Stomach (tissue), 9 donors: ENCODE results near the gene RAB4A. TPM values are rescaled to one million over a fixed set of nuclear protein-coding genes. Genes with fewer than 3 reads are reported as not detected.

ENCODE experiments used
- DNase-seq, 2 donors: peaks; one replicate each; pipeline versions ENCODE4 v3.0.0 to v3.0.0-alpha.2; 2013 to 2019
- H3K27ac ChIP-seq, 5 donors: fragments of 200-600 bp in 4 of 5; sonication (generic) in 4 of 5; one replicate each; pipeline ENCODE4 v1.5.1; 2013 to 2019; ENCODE audit warnings: mild to moderate bottlenecking in 1 of 5, moderate library complexity in 1 of 5
- H3K27me3 ChIP-seq, 3 donors: fragments of 200-600 bp; sonication (generic); one replicate each; pipeline ENCODE4 v1.5.1; 2017 to 2019; ENCODE audit warnings: mixed run types in 1 of 3
- H3K36me3 ChIP-seq, 4 donors: fragments of 200-600 bp; sonication (generic); 1 replicate in 3 of 4; 2 replicates in 1 of 4; pipeline ENCODE4 v1.5.1; 2016 to 2019
- H3K4me1 ChIP-seq, 4 donors: fragments of 200-600 bp; sonication (generic); one replicate each; pipeline ENCODE4 v1.5.1; 2016 to 2019
- H3K4me3 ChIP-seq, 4 donors: fragments of 200-600 bp; sonication (generic) in 3 of 4; one replicate each; pipeline ENCODE4 v1.5.1; 2016 to 2019; ENCODE audit warnings: mild to moderate bottlenecking in 1 of 4
- H3K9me3 ChIP-seq, 4 donors: fragments of 200-600 bp; sonication (generic); one replicate each; pipeline ENCODE4 v1.5.1; 2016 to 2019
- CTCF ChIP-seq, 7 experiments: fragments of 450-650 bp in 4 of 7; fragments of 200-600 bp in 3 of 7; sonication (generic) in 3 of 7; IDR thresholded peaks; one replicate each; pipeline ENCODE4 v1.5.1; 2016 to 2019; ENCODE audit warnings: antibody characterized with exemption in 7 of 7, control low read depth in 2 of 7, mild to moderate bottlenecking in 1 of 7
- EP300 ChIP-seq: sonication (generic); formaldehyde crosslinking; IDR thresholded peaks from one replicate; pipeline ENCODE4 v1.6.1; 2017; ENCODE audit warnings: antibody characterized with exemption
- POLR2A ChIP-seq, 4 donors: fragments of 450-650 bp; IDR thresholded peaks; one replicate each; pipeline ENCODE4 v1.6.1; 2016; ENCODE audit warnings: antibody characterized with exemption in 4 of 4, control low read depth in 2 of 4, mild to moderate bottlenecking in 1 of 4, moderate library complexity in 1 of 4
- POLR2AphosphoS5 ChIP-seq, 3 donors: sonication (generic); formaldehyde crosslinking; IDR thresholded peaks; one replicate each; pipeline ENCODE4 v1.6.1; 2016; ENCODE audit warnings: antibody characterized with exemption in 3 of 3
- WGBS, 5 donors: extraction: QIAGEN DNeasy Blood & Tissue Kit in 3 of 5; methylation state at CpG; one replicate each; pipeline versions ENCODE4 v1.1.5 to v1.1.7; 2013 to 2018; 5-methylcytosine and 5-hydroxymethylcytosine counted together
- intact Hi-C: fragments of 100-400 bp; cut with DNase I; formaldehyde crosslinking; loops from one replicate; pipeline ENCODE4 v1.15.1; 2023; ENCODE audit warnings: low total_unique reads
- polyA plus RNA-seq, 3 donors: library from polyadenylated mRNA; stranded (reverse); fragments of 200-250 nt; gene quantifications; one replicate each; pipeline ENCODE4 v1.2.3, GENCODE V29; 2013
- total RNA-seq, 5 donors: library from RNA; depleted of rRNA; stranded (reverse); fragments of >200 nt; gene quantifications; one replicate each; pipeline versions ENCODE4 v1.1.0 to v1.2.3, GENCODE V29; 2014 to 2016
- donor health status: healthy with polysubstance abuse.
- donor health status: Bipolar disorder and iron deficiency.
- donor health status: healthy.

Gene RAB4A
- total and polyA plus RNA-seq, 8 donors = 24.1 to 277 (median 46.8) TPM

DNA sequence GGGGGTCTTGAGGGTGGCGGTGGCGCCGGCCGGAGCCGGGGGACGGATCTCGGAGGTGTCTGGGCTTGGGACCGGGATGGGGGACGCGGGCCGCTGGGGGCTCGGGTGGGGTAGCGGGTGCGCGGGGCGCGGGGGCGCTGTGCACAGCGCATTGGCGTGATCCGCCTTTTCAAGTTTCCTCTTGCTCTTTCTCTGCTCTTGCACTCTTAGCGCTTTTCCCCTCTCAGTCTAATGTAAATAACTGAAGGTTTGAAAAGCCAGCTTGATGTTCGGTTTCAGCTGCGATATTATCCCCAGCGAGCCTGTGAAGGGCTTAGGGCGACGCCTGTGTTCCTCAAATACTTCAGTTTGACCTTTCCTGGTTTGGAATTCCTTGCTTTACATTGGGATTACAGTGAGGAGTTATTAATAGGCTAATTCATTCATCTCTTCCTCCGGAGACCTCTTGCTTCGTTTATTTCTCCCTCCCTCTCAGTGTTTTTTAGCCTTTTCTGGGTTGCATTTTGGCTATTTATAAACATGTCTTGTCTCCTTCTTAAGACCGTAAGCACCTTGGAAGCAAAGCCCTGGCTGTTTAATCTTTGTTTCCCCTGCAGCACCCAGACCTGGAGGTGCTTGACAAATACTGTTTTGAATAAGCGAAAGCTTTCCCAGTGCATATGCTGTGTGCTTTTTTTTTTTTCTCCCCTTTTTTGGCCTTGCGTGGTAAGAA lies 693 bp downstream of the RAB4A start:
- Histone ChIP-seq H3K27ac (peak overlapping the region; percentile 88 to 95 (median 93)), H3K36me3 (no peaks in the 10 kb centered on the region), H3K27me3 (no peaks in the 10 kb centered on the region), H3K9me3 (peaks cover 0 to 9% (median 0%) of the 10 kb centered on the region in 4 donors), H3K4me3 (peak overlapping the region; percentile 70 to 87 (median 80)), H3K4me1 (peaks cover 41 to 67% (median 51%) of the 10 kb centered on the region in 4 donors)
- peak; percentile 37 to 73 for DNase-seq
- 0 to 1% (median 1%) methylated on average over 27 to 32 of the region's 32 CpGs for WGBS, 5 donors
- TF ChIP-seq POLR2AphosphoS5 (IDR thresholded peaks at IDR 0.05) (no peak), POLR2A (IDR thresholded peaks at IDR 0.05) (no peak), CTCF (IDR thresholded peaks at IDR 0.05) (no peak), EP300 (no peak)
- intact Hi-C loops = loop anchor here (10.0 kb wide), 1 partner anchor 73 kb away; the partner anchor contains the start of gene CCSAP

- intact Hi-C loops = loop anchor here (10.0 kb wide), 1 partner anchor 72 kb away; the partner anchor contains the start of gene CCSAP
- peaks cover 41 to 75% (median 54%) of the 10 kb centered on the region in 4 donors for H3K4me1 ChIP-seq
Measured at GRCh38 chr1:229272164-229273158, 1.6 kb downstream of the RAB4A start.

DNA sequence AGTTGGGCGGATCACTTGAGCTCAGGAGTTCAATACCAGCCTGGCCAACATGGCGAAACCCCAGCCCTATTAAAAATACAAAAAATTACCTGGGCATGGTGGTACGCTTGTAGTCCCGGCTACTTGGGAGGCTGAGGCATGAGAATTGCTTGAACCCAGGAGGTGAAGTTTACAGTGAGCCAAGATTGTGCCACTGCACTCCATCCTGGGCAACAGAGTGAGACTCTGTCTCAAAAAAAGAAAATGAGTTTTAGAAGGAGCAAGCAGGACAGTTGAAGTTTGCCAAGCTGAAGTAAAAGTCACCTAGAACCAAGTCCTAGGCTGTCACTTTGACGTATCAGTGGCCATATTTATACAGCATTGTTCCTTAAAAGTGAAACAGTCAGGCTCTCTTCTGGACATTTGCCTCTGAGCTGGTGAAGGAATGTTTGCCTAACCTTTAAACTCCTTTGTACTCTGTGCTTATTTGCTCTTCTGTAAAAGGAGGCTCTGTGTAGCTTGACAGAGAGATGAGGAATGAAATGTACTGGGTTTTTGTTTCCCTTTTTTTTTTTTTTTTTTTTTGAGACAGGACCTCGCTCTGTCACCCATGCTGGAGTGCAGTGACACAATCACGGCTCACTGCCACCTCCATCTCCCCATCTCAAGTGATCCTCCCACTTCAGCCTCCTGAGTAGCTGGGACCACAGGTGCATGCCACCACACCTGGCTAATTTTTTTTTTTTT lies 2.8 kb downstream of the RAB4A start:
- Histone ChIP-seq H3K4me1 (peaks cover 42 to 87% (median 63%) of the 10 kb centered on the region in 4 donors), H3K4me3 (peak overlapping the region in 1 of 4 donors; percentile 16), H3K36me3 (peaks cover 0 to 11% (median 0%) of the 10 kb centered on the region in 4 donors), H3K27me3 (no peaks in the 10 kb centered on the region), H3K9me3 (no peaks in the 10 kb centered on the region), H3K27ac (peak overlapping the region; percentile 88 to 95 (median 93))
- peak; percentile 41 to 77 for DNase-seq
- TF ChIP-seq POLR2AphosphoS5 (IDR thresholded peaks at IDR 0.05) (peak in 2 of 3 donors; percentile 71 to 73), POLR2A (IDR thresholded peaks at IDR 0.05) (no peak)
- WGBS, 5 donors = 33 to 58% (median 46%) methylated on average over 6 to 7 of the region's 7 CpGs
- intact Hi-C loops = loop anchor here (10.0 kb wide), 1 partner anchor 71 kb away; the partner anchor contains the start of gene CCSAP

More at GRCh38 chr1:229272164-229273158, 1.6 kb downstream of the RAB4A start:
- TF ChIP-seq CTCF (IDR thresholded peaks at IDR 0.05) (no peak), POLR2A (IDR thresholded peaks at IDR 0.05) (no peak)
- Histone ChIP-seq H3K27ac (peak overlapping the region; percentile 23 to 95 (median 89)), H3K36me3 (peaks cover 0 to 2% (median 0%) of the 10 kb centered on the region in 4 donors), H3K9me3 (peaks cover 0 to 2% (median 0%) of the 10 kb centered on the region in 4 donors), H3K27me3 (no peaks in the 10 kb centered on the region), H3K4me3 (peak overlapping the region; percentile 70 to 87 (median 80))
- 20 to 33% (median 24%) methylated on average over 11 of the region's 11 CpGs for WGBS, 5 donors
- peak in 1 of 2 donors; percentile 34 for DNase-seq

DNA sequence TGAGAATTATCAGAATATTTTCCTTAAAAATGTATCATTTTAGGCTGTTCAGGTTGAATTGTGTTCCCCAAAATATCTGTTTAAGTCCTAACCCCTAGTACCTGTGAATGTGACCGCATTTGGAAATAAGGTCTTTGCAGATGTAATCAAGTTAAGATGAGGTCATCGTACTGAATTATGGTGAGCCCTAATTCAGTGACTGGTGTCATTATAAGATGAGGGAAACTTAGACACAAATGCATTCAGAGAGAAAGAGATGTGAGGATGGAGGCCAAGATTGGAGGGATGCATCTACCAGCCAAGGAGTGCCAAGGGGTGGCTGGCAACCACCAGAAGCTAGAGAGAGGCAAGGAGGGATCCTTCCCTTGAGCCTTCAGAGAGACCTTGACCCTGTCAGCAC lies 4.1 kb downstream of the RAB4A start:
- Histone ChIP-seq H3K4me3 (no peak overlapping the region), H3K27me3 (no peaks in the 10 kb centered on the region), H3K36me3 (peaks cover 0 to 11% (median 0%) of the 10 kb centered on the region in 4 donors), H3K27ac (peak overlapping the region in 3 of 5 donors; percentile 55 to 95 (median 88)), H3K9me3 (no peaks in the 10 kb centered on the region), H3K4me1 (peaks cover 49 to 92% (median 70%) of the 10 kb centered on the region in 4 donors)
- no peak for TF ChIP-seq EP300
- TF ChIP-seq CTCF (IDR thresholded peaks at IDR 0.05) = no peak
- TF ChIP-seq POLR2A (IDR thresholded peaks at IDR 0.05) = no peak
- TF ChIP-seq POLR2AphosphoS5 (IDR thresholded peaks at IDR 0.05) = no peak
- intact Hi-C loops = loop anchor here (10.0 kb wide), 1 partner anchor 70 kb away; the partner anchor contains the start of gene CCSAP
- WGBS, 5 donors = 84 to 96% (median 93%) methylated on average over 2 of the region's 2 CpGs
- no peak for DNase-seq
